IPS-11a (cell line): Measurements from ENCODE around the gene CYTH1.

Experiments used
- H3K4me3 ChIP-seq: one replicate; pipeline ENCODE4 v1.5.1; 2013; ENCODE audit warnings: low read depth, low read length, control low read depth

Gene CYTH1

DNA sequence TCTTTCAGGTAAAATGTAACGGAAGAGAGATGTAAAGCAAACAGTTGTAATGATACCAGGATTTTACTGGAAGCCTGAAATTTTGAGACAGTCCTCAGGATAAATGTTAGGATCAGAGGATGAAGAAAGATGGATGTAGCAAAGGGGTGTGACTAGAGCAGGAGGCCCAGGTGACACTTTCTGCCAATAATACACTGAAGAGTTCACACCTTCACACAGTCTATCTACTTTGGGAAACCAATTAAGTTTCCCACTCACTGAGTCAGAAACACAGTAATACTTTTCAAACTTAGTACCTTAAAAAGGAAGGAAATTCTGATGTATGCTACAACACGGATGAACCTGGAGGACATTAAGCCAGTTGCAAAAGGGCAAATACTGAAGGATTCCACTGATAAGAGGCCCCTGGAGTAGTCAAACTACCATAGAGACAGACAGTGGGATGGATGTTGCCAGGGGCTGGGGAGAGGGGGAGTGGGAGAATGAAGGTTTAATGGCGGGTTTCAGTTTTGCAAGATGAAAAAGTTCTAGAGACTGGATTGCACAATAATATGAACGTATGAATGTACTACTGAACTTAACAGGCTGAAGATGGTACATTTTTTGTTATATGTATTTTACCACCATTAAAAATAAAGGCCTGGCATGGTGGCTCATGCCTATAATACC is 62.3 kb downstream of the CYTH1 start:
- H3K4me3 ChIP-seq: no peak overlapping the region

DNA sequence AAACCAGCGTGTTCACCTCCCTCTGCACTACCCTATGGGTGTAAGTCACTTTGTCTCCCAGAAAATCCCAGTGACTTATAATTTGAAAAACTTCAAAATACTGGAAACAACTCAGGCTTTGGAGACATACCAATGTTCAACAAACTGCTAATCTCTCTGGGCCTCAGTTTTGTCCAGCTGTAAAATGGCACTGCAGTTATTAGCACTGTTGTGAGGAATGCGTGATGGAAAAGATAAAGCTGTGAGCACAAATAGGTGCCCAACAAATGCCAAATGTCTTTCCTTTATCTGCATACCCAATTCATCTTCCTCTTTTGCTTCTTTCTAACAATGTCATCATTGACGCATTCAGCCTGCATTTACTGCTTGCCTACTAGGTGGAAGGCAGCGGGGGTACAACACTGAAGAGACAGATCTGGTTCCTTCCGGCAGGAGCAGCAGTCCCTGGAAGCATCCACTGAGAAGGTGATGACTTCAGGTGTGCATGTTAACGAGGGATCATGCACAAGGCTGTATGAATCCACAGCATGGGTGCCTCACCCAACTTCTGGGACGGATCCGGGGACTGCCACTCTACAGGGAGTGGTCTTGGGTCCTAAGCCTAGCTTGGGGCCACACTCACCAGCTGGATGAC is 63.4 kb downstream of the CYTH1 start:
- H3K4me3 ChIP-seq: no peak overlapping the region

DNA sequence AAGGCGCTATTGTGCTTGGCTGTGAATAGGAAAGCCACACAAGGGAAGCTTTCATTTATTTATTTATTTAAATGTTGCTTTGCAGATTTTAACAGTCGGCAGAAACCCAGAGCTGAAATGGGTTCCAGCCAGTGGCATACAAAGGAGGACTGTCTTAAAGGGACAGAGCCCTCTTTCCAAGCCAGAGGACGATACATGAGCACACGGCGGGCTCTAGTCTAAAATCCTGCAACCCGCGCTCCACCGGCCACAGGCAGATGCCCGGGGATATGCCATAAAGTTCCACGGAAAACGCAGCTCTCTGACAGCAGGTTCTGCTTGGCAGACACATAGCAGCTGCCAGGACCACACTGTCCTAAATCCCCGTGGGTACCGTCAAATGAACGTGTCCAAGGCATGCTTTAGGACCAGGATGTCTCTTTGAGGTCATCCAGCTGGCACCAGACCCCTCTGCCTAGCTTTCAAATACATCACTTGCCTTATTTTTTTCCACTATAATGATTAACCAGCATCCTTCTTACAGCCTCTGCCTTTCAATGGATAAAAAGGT is 64.6 kb downstream of the CYTH1 start:
- no peak overlapping the region for H3K4me3 ChIP-seq

DNA sequence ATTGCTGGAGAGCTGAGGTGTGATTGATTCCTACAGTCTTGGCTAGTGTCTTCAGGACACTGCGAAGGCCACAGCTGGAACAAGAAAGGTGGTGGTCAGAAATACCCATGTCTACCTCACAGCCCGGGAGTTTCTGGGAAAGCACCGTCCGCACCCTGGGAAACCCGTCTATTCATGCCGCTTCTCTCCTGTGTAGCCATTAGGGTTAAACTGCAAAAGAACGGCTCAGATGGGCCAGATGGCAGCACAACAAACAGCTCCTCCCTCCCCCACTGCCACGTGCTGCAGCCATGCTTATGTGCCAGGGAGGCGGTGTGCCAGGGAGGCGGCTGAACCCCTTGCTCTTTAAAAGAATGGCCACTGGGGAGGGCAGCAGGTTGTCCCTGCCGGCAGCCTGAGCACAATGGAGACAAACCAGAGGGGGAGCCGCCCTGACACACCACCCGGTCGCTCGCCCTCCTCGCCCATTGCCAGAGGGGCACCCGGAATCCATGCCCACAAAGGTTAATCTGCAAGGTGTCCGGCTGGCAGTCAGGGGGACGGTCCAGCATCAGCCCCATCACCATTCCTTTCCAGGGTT is 65.2 kb downstream of the CYTH1 start:
- no peak overlapping the region for H3K4me3 ChIP-seq

DNA sequence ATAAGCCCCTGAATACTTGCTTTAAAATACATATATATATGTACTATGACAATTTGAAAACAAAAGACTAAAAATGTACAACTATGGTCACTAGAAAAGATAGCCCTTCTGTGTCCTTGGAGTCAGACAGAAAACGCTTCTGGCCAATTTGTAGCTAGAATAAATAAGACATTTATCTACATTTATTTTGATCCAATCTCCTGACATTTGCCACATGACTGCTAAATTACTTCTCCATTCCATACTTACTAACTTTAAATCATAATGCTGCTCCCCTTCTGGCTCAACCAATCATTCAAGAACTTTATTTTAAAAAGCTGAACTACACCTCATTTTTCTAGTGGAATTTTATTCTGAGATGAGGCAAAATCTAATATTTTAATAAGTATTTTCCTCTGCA is 65.8 kb downstream of the CYTH1 start:
- H3K4me3 ChIP-seq: no peak overlapping the region

DNA sequence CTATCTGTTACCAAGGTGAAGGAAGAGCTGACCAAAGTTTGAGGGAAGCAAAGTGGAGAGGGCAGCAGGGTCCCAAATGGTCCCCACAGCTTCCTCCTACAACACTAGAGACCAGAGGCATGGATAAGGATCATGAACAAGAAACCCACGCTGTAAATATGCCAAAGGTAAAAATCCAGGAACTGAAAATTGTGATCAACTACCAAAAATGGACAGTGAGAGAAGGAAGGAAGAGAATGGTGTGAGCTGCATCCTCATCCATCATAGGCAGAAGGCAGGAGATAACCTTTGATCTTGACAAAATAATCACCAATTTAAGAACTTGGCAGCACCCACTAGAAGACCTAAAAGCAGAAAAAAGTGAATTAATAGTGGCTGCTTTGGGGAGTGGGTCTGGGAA is 66.2 kb downstream of the CYTH1 start:
- H3K4me3 ChIP-seq: no peak overlapping the region

DNA sequence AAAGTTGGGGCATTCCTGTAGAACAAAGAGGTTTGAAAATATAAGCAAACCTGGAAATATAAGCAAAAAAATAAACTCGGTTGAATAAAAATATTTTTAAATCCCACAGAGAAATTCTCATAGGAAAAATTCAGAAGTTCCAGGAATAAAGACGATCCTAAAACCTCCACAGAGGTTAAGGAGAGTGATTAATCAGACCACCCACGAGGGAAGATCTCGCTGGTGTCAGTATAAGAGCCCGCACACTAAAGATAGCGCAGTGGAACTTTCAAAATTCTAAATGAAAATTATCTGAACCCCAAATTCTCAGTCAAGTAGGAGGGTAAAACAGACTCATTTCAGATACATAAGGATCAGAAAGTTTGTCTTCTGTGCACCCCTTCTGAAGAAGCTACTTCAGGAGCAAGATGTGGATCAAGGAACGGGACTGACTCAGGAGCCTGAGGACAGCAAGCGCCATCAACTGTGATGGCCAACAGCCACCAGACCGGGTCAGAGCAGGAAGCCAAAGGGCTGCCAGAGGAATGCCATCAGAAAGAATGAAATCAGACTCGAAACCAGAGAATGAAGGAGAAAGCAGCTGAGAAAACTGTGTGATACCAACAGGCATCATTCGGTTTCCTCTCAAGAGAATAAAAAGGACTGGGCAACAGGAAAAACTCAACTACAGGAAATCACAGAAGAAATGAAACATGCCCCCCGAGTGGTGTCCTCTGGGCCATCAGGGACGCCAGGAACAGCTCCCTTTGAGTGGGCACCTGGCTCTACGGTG is 66.9 kb downstream of the CYTH1 start:
- H3K4me3 ChIP-seq: no peak overlapping the region

DNA sequence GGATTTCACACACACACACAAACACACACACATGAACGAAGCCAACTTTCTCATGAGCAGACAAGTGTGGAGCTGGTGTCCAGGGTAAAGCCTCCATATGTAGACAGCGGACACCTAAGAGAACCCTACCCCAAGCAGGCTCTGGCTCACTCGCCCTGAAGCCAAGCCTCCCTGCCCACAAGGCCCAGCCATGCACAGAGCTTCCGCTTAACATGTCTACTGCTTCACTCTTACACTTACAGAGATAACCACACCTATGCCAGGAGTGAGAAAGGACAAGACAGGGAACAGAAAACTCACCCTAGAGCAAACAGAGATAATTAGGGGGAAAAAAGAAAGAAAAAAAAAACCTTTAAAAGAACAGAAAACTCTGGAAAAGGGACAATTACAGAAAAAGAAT is 67.5 kb downstream of the CYTH1 start:
- H3K4me3 ChIP-seq: no peak overlapping the region

DNA sequence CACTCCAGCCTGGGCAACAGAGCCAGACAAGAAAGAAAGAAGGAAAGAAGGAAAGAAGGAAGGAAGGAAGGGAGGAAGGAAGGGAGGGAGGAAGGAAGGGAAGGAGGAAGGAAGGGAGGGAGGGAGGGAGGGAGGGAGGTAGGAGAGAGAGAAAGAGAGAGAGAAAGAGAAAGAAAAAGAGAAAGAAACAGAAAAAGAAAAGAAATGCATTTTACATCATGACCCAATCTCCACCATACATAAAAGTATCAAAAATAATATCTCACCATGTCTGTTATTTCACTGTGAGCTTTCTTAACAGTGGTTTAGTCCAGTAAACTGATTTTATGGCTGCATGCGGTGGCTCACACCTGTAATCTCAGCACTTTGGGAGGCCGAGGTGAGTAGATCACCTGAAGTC is 70.0 kb downstream of the CYTH1 start:
- H3K4me3 ChIP-seq: no peak overlapping the region

DNA sequence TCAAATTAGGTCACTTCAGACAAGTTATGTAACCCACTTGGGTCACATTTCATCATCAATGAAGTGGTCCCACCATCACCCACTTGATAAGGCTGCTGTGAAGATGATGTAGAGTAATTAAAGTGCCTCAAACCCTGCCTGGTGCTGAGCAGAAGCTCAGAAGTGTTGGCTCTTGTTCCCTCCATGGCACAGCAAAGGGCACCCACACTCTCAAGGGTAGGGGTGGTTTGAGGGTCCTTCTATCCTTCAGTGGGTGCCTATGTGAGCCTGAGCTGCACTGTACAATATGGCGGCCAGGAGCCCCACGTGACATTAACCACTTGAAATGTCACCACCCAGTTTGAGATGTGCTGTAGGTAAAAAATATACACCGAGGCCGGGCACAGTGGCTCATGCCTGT is 71.5 kb downstream of the CYTH1 start:
- H3K4me3 ChIP-seq: no peak overlapping the region

DNA sequence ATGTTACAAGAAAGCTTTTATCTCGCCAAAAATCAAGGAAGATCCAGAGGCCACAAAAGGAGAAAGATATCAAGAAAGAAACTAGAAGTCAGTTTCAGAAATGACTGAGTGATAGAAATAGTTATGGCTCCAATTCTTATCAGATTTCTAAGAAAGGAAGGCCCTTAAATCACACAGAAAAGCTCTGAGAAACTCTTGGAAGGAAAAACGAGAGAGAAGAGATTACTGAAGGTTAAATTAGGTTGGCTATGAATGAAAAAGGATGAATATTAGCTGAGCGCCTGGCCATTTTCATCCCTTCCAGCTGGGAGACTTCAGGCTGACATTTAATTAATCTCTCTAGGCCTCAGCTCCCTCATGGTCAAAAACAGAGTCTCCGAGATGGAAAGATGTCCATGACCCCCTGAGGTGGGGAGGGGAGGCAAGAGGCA is 72.3 kb downstream of the CYTH1 start:
- no peak overlapping the region for H3K4me3 ChIP-seq

DNA sequence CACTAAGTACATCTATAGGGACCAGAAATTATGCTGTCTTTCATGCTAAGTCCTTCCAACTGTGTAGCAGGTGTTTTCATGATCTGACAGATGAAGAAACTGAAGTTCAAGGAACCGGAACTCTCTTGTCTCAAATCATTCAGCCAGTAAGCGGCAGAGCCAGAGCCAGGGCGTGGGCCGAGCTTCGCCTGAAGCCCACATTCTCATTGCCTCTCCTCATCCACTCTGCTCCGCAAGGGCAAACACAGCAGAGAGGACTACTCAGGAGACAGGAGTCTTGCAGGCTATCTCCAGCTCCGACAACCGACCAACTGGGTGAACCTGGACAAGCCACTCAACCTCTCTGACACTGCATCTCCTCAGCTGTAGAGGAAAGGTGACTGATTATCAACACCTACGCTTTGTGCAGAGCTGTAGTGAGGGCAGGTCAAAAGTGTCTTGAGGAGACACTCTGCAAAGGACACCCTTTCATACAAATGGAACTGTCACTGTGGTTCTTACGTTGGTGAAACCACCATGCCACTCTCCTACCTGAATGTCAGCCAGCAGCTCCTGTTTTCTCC is 72.9 kb downstream of the CYTH1 start:
- no peak overlapping the region for H3K4me3 ChIP-seq

DNA sequence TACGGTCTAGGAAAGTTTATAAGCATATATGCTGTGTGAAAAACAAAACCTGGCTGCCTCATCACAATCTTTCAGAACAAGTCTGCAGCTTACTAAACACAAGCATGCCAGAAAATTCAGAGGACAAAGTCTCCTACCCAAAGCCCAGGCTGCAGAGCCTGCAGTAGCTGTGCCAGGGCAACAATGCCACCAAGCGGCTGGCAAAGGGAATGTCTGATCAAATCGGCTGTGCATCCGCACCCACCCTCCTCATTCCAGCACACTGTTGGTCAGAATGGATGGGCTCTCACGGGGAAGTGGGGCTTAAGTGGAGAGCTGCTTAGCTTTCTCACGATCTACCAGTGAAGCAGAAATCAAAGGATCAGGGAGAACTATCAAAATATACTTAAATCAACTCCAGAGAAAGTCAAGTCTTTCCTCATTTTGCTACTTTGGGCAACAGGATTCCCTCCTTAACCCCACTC is 73.5 kb downstream of the CYTH1 start:
- H3K4me3 ChIP-seq: no peak overlapping the region

DNA sequence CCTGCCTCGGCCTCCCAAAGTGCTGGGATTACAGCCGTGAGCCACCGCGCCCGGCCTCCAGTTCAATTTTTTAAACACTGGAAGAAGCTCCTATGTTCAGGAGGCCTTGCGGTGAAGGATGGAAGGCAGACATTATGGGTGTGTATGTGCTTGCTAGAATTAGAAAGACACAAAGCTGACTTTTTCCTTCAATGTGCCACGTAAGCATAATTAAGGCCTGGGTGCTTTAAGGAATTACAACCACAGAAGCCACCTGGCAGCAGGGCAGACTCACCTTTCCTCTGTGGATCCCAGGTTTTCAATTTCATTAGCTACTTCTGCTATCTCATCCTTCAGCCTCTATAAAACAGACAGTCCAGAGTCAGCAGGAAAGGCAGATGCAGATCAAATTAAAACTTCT is 74.2 kb downstream of the CYTH1 start:
- no peak overlapping the region for H3K4me3 ChIP-seq

DNA sequence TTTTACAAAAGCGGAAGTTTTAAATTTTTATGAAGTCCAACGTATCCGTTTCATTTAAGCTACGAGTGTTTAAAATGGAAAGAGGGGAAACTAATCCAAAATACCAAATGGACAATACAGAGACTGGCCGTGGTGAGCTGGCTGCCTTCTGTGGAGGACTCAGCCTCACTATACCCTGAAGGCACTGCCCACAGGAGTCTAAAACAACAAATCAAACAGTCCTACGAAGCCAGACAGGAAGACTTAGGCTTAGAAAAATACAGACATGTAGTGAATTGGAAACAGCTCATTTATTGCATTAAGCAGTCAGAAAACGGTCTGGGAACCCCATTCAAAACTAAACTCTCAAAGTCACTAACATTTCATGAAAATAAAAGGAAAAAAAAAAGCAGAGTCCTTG is 75.1 kb downstream of the CYTH1 start:
- H3K4me3 ChIP-seq: no peak overlapping the region

DNA sequence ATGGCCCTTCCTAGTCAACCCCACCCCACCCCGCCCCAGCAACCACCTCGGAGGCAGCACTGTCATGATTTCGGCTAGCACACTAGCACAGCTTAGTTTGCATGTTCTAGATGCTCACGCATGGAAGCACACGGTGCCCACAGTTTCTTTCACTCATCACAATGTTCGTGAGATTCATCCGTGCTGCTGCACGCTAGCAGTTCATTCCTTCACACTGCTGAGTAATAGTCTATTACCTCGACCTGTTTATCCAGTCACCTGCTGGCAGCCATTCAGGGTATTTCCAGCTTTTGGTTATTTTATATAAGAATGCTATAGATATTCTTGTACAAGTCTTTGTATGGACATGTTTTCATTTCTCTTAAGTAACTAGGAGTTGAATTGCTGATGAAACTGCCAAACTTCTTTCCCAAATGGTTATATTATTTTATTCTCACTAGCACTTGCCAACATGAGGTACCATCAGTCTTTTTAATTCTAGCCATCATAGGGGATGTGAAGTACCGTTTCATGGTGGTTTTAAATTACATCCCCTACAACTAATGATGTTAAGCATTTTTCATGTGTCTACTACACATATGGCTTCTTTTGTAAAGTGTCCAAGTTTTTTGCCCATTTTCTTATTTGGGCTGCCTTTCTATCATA is 75.7 kb downstream of the CYTH1 start:
- no peak overlapping the region for H3K4me3 ChIP-seq

DNA sequence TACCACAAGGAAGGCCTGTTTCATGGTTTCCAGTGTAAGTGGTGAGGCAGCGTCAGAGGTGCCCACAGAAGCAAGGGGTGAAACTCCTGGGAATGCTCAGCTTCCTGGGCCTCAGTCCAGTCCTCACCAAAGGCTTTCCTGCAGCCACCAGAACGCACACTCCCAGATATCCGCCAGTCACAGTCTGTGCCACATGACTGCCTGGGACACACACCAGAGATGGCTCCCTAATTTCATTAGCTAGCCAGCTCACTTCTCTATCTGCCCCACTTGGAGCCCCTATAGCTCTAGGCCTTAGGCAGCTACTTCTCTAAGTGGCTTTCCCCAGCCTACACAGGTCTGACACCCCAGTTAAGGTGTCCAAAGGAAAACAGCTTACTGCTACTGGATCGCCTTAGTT is 77.0 kb downstream of the CYTH1 start:
- no peak overlapping the region for H3K4me3 ChIP-seq

DNA sequence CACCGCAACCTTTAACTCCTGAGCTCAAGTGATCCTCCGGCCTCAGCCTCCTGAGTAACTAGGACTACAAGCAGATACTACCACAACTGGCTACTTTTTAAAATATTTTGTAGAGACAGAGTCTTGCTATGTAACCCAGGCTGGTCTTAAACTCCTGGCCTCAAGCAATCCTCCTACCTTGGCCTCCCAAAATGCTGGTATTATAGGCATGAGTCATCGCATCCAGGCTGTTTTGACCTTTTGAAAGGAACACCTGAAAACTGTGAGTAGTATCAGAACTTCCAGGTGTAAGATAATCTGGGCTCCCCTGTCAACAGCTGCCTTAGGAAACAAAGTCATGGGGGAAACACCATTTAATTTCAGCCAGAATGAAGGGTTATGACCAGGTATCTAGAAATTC is 77.5 kb downstream of the CYTH1 start:
- no peak overlapping the region for H3K4me3 ChIP-seq

DNA sequence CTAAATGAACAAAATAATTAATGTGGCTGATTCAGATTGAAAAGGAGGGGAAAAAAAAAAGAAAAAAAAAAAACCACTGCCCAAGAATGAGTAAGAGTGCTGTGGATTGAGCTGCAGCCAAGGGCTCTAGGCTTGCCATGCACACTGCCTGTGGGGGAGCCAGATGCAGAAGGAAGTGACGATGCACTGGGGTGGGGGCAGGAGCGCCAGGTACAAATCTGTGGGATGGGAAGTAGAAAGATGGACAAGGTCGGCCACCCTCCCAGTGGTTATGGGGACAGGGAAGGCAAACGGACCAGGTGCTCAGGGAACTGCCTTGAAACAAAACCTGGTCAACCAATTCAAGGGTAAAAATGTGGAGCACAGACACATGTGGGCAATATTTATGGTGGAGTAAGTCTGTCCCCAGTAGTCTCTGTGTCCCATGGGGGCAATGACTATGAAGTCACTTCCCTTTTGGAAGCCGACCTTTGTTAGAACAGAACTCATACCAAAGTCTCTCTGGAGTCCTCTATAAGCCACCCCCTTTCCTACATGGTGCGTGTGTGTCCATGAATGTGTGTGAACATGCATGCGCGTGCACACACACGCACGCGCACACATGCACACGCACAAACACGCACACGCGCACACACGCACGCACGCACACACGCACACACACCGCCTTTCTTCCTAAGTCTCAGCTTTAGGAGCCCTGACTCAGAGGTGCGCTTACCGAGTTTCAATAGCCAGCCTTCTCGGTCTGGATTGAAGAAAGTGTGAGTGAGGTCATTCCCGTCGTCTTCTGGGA is 84.3 kb downstream of the CYTH1 start:
- no peak overlapping the region for H3K4me3 ChIP-seq

DNA sequence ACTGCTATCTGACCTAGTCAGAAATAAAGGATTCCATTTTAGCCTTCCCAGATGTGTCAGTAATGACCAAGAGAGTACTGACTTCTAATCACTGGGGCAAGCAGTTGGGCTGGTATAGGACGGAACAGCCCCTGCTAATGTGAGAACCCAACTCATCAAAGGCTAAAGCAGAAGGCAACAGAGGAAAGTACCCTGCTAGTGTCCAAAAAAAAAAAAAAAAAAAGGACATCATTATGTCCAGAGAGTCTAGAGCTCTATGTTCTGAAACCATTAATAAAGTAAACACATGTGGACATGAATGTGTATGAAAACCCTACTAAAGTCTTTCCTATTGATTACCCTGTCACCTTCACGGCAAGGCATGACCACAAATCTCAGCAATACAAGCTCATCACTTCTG is 85.0 kb downstream of the CYTH1 start:
- H3K4me3 ChIP-seq: no peak overlapping the region
